Measurements from ENCODE around the gene UGP2. TPM values are rescaled to one million over a fixed set of nuclear protein-coding genes. Genes with fewer than 3 reads are reported as not detected.
A peak's percentile ranks its signal among the peaks of the same experiment; 100 is the strongest.

Gene UGP2
- total RNA-seq, 2 donors from 2014 or later = 204 to 209 TPM

DNA sequence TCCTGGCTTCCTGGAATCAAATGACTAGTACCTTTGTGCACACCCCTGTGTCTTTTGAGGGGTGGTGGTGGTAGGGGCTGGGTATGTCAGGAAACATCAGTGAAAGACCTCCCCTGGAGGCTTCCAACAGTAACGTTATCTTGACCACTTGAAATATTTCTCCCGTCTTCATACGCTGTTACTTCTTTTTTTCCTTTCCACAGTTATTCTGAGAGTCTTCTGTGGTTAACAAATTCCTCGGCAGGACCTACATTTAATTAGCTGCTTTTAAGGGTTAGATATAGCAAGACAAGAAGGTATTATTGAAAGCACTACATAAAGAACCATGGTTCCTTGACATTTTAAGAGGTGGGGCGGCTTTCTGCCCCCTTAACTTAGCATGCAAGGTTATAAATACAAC is 34.6 kb downstream of the UGP2 start:
- Histone ChIP-seq H3K4me3 (no peak overlapping the region), H3K27ac (peak overlapping the region; percentile 51 to 68), H3K36me3 (peaks cover 9% of the 10 kb centered on the region), H3K9me3 (no peaks in the 10 kb centered on the region), H3K27me3 (no peaks in the 10 kb centered on the region), H3K4me1 (peaks cover 0 to 52% of the 10 kb centered on the region in 2 donors)
- DNase-seq (ENCODE audit: low spot score) = no peak
- TF ChIP-seq, protein P1, sequence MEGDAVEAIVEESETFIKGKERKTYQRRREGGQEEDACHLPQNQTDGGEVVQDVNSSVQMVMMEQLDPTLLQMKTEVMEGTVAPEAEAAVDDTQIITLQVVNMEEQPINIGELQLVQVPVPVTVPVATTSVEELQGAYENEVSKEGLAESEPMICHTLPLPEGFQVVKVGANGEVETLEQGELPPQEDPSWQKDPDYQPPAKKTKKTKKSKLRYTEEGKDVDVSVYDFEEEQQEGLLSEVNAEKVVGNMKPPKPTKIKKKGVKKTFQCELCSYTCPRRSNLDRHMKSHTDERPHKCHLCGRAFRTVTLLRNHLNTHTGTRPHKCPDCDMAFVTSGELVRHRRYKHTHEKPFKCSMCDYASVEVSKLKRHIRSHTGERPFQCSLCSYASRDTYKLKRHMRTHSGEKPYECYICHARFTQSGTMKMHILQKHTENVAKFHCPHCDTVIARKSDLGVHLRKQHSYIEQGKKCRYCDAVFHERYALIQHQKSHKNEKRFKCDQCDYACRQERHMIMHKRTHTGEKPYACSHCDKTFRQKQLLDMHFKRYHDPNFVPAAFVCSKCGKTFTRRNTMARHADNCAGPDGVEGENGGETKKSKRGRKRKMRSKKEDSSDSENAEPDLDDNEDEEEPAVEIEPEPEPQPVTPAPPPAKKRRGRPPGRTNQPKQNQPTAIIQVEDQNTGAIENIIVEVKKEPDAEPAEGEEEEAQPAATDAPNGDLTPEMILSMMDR (IDR thresholded peaks at IDR 0.05) = no peak

DNA sequence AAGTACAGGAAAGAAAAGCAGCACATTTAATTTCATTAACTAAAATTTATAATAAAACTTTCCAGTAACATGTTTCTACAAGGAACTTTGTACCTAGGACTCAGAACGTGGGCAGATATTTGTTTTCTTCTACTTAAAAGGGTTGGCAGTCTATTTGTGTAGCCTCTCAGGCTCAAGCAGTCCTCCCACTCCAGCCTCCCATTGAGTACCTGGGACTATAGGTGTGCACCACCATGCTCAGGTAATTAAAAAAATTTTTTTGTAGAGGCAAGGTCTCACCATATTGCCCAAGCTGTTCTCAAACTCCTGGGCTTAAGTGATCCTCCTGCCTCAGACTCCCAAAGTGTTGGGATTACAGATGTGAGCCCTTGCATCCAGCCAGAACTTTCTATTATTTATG is 36.8 kb downstream of the UGP2 start:
- Histone ChIP-seq H3K4me3 (no peak overlapping the region), H3K9me3 (no peaks in the 10 kb centered on the region), H3K27me3 (no peaks in the 10 kb centered on the region), H3K36me3 (peaks cover 15% of the 10 kb centered on the region), H3K27ac (no peak overlapping the region), H3K4me1 (peaks cover 0 to 41% of the 10 kb centered on the region in 2 donors)
- TF ChIP-seq, protein P1 (IDR thresholded peaks at IDR 0.05) = no peak
- DNase-seq (ENCODE audit: low spot score) = no peak

DNA sequence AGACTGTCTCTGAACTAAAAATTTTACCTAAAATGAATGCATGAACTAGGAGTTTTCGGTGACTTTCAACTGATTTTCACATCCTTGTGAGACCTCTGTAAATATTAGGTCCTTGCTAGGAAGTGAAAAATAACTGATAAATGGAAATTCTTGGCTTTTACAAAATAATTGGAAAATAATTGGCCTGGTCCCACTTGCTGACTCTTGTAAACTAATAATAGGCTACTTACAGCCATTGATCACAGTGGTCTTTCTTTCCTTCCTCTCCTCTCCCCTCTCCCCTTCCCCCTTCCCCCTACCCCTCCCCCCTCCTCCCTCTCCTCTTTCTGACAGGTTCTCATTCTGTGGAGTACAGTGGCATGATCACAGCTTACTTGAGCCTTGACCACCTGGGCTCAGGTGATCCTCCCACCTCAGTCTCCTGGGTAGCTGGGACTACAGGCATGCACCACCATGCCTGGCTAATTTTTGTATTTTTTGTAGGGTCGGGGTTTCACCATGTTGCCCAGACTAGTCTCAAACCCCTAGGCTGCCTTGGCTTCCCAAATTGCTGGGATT is 38.3 kb downstream of the UGP2 start:
- Histone ChIP-seq H3K27me3 (no peaks in the 10 kb centered on the region), H3K36me3 (peaks cover 27% of the 10 kb centered on the region), H3K27ac (no peak overlapping the region), H3K4me3 (no peak overlapping the region), H3K4me1 (peaks cover 0 to 30% of the 10 kb centered on the region in 2 donors), H3K9me3 (no peaks in the 10 kb centered on the region)
- no peak for DNase-seq (ENCODE audit: low spot score)
- TF ChIP-seq, protein P1 (IDR thresholded peaks at IDR 0.05) = no peak

DNA sequence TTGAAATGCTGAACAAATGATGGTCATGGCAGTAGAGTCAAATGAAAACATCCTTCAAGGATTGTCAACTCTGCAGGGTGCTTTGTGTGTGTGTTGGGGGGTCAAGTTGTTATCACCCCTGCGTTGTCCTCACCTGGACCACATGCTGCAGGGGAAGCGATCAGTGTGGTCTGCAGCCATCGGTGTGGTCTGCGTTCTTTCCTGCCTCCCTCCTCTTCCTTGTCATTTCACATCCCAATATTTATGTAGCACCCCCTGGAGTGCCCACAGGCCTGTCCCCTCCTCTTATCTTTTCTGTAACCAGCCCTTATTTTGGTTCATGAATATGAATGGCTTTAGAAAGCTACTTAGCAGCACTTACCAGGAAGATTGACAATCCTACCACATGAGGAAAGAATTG is 38.9 kb downstream of the UGP2 start:
- Histone ChIP-seq H3K27me3 (no peaks in the 10 kb centered on the region), H3K4me1 (peaks cover 0 to 23% of the 10 kb centered on the region in 2 donors), H3K36me3 (peaks cover 31% of the 10 kb centered on the region), H3K4me3 (no peak overlapping the region), H3K27ac (no peak overlapping the region), H3K9me3 (no peaks in the 10 kb centered on the region)
- DNase-seq (ENCODE audit: low spot score) = no peak
- TF ChIP-seq, protein P1 (IDR thresholded peaks at IDR 0.05) = no peak

DNA sequence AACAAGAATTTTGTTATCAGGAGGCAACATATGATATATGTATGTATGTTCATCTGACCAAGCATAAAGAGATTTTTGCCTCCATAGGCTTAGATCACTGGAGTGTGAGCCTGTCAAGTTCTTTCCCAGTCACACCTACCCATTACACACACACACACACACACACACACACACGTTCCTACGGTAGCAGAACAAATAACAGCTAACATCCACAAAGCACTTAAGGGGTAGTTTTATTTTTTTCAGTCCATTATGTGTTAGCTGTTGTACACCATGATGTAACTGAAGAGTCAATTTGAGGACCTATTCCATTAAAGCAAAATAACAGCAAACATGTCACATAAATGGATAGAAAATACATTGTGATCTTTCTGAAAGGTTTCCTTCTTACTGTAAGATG is 39.5 kb downstream of the UGP2 start:
- Histone ChIP-seq H3K4me3 (no peak overlapping the region), H3K27ac (no peak overlapping the region), H3K36me3 (peaks cover 36% of the 10 kb centered on the region), H3K9me3 (no peaks in the 10 kb centered on the region), H3K4me1 (peaks cover 0 to 19% of the 10 kb centered on the region in 2 donors), H3K27me3 (no peaks in the 10 kb centered on the region)
- DNase-seq (ENCODE audit: low spot score) = no peak
- TF ChIP-seq, protein P1 (IDR thresholded peaks at IDR 0.05) = no peak
